K562 (cell line): ENCODE measurements around the gene MICU2. TPM values are rescaled to one million over a fixed set of nuclear protein-coding genes. Genes with fewer than 3 reads are reported as not detected.

ENCODE experiments used
- ATAC-seq: fragments of 200-7000 bp; cut with Tn5 transposase; 3 replicates; pipeline ENCODE4 v1.9.1; 2020; ENCODE audit warnings: moderate library complexity
- BruUV-seq: library from RNA; stranded (reverse); fragments of 400-500 nt; replicated peaks from 2 replicates; lab custom pipeline; 2021; lab: Mats Ljungman, UMichigan
- CTCF ChIA-PET: fragments of 300-600 bp; formaldehyde crosslinking; extraction: SDS; loops from one replicate; lab custom pipeline; 2021; ENCODE audit warnings: low intra/inter-chr PET ratio; lab: Yijun Ruan, JAX
- POLR2A ChIA-PET: fragments of 300-600, 350-650 bp; sonication (Branson Sonifier 250); formaldehyde crosslinking; extraction: SDS; loops from one replicate; lab custom pipeline; 2021; ENCODE audit warnings: antibody characterized with exemption, inconsistent platforms; lab: Yijun Ruan, JAX
- DNase-seq, 4 experiments: peaks; one replicate each; pipeline versions ENCODE4 v3.0.0 to v3.0.0-alpha.2; 2011 to 2018; ENCODE audit warnings: low spot score in 3 of 4, mixed read lengths in 3 of 4; ENCODE audit errors: extremely low read depth in 1 of 4
- FAIRE-seq: peaks from 2 replicates; lab custom pipeline; 2011; peaks lifted over from hg19 to GRCh38; lab: Jason Lieb, UNC
- H2AFZ ChIP-seq: 2 replicates; pipeline ENCODE4 v1.6.0; 2011; ENCODE audit warnings: low read depth, low read length, control low read depth, inconsistent platforms
- H3K27ac ChIP-seq: fragments of 200-600 bp; 3 replicates; pipeline ENCODE4 v1.8.0; 2011; ENCODE audit warnings: low read depth, mild to moderate bottlenecking, control low read depth, inconsistent platforms, low read length, moderate library complexity, mixed read lengths; ENCODE audit errors: extremely low read depth
- H3K27me3 ChIP-seq, 2 experiments: fragments of 300-600 bp in 1 of 2; 2 replicates in 1 of 2; 3 replicates in 1 of 2; pipeline versions ENCODE4 v1.6.0 to v1.8.0; 2011; ENCODE audit warnings: inconsistent platforms in 2 of 2, low read length in 2 of 2, mild to moderate bottlenecking in 1 of 2, mixed read lengths in 1 of 2, moderate library complexity in 1 of 2; ENCODE audit not compliant: control insufficient read depth in 2 of 2, insufficient read depth in 2 of 2
- H3K36me3 ChIP-seq: fragments of 300-600 bp; 3 replicates; pipeline ENCODE4 v1.8.0; 2011; ENCODE audit warnings: mild to moderate bottlenecking, low read length, inconsistent platforms; ENCODE audit not compliant: control insufficient read depth, insufficient read depth
- H3K4me1 ChIP-seq, 2 experiments: fragments of 200-600 bp in 1 of 2; replicated peaks in 1 of 2; 2 replicates in 1 of 2; 3 replicates in 1 of 2; pipeline versions ENCODE4 v1.5.1 to v1.8.0; 2011; ENCODE audit warnings: inconsistent platforms in 2 of 2, low read length in 2 of 2, mild to moderate bottlenecking in 1 of 2, mixed read lengths in 1 of 2, moderate library complexity in 1 of 2; ENCODE audit not compliant: control insufficient read depth in 2 of 2, insufficient read depth in 2 of 2
- H3K4me2 ChIP-seq: 2 replicates; pipeline ENCODE4 v1.6.1; 2011; ENCODE audit warnings: low read length, control low read depth, inconsistent platforms, mixed read lengths; ENCODE audit not compliant: insufficient read depth
- H3K4me3 ChIP-seq: fragments of 200-600 bp; sonication (generic), shearing (Covaris generic); 2 replicates; pipeline ENCODE4 v1.5.1; 2016; ENCODE audit warnings: control low read depth, inconsistent platforms
- H3K79me2 ChIP-seq: fragments of 200-600 bp; 3 replicates; pipeline ENCODE4 v1.8.0; 2011; ENCODE audit warnings: low read length, inconsistent platforms; ENCODE audit not compliant: control insufficient read depth, insufficient read depth
- H3K9ac ChIP-seq, 2 experiments: 2 replicates each; pipeline versions ENCODE4 v1.6.0 to v1.6.1; 2011; ENCODE audit warnings: low read depth in 2 of 2, low read length in 2 of 2, control low read depth in 1 of 2, inconsistent platforms in 1 of 2, mild to moderate bottlenecking in 1 of 2, mixed read lengths in 1 of 2; ENCODE audit not compliant: insufficient read depth in 1 of 2
- H3K9me1 ChIP-seq: one replicate; pipeline ENCODE4 v1.6.0; 2011; ENCODE audit warnings: inconsistent platforms, mild to moderate bottlenecking, low read length, moderate library complexity; ENCODE audit not compliant: control insufficient read depth, insufficient read depth
- H3K9me3 ChIP-seq: replicated peaks from 2 replicates; pipeline ENCODE4 v1.5.1; 2011; ENCODE audit warnings: low read depth, low read length, inconsistent platforms; ENCODE audit not compliant: control insufficient read depth, insufficient read depth
- H4K20me1 ChIP-seq: replicated peaks from 2 replicates; pipeline ENCODE4 v1.6.1; 2011; ENCODE audit warnings: low read length, inconsistent platforms, mixed read lengths; ENCODE audit not compliant: control insufficient read depth, insufficient read depth
- RBM14 ChIP-seq: fragments of 200-400 bp; formaldehyde crosslinking; IDR thresholded peaks from 2 replicates; pipeline ENCODE4 v1.6.1; 2018; ENCODE audit warnings: low read depth, mild to moderate bottlenecking, low read length, moderate library complexity, borderline replicate concordance; ENCODE audit not compliant: insufficient read depth
- ZNF507 ChIP-seq: conservative IDR thresholded peaks from 2 replicates; pipeline ENCODE4 v1.6.1; 2017; ENCODE audit warnings: missing genetic modification characterization, missing compliant biosample characterization
- WGBS: fragments of 100-300 bp; shearing (Covaris generic); methylation state at CpG from one replicate; pipeline ENCODE4 v1.1.6; 2016; ENCODE audit warnings: low coverage, mixed read lengths; ENCODE audit not compliant: insufficient coverage; ENCODE audit errors: missing lambda C conversion rate; 5-methylcytosine and 5-hydroxymethylcytosine counted together
- in situ Hi-C: fragments of 300-500 bp; cut with MboI; formaldehyde crosslinking; loops from 4 replicates; pipeline ENCODE4 v1.15.0; 2018; ENCODE audit warnings: inconsistent platforms, mixed read lengths
- intact Hi-C: fragments of 100-400 bp; cut with micrococcal nuclease; formaldehyde crosslinking; loops from 2 replicates; pipeline ENCODE4 v1.14.2; 2022
- polyA plus RNA-seq, 8 experiments: library from polyadenylated mRNA; depleted of rRNA in 4 of 8; stranded (reverse) in 5 of 8; unstranded in 3 of 8; fragments of >200 nt; fragmentation: Nextera tagmentation in 2 of 8; fragmentation: Illumina TruSeq in 1 of 8; extraction: Ambion mirVana in 2 of 8; extraction: Trizol in 1 of 8; gene quantifications; 2 replicates each; pipeline versions ENCODE4 v1.2.1 to v1.2.3, GENCODE V29; 2011 to 2014; ENCODE audit warnings: inconsistent platforms in 1 of 8, missing spikeins in 1 of 8
- total RNA-seq, 7 experiments: library from RNA; depleted of rRNA in 6 of 7; stranded (reverse); fragments of >200 nt in 6 of 7; fragmentation: Illumina TruSeq in 2 of 7; extraction: Trizol in 2 of 7; gene quantifications; 2 replicates each; pipeline versions ENCODE4 v1.2.1 to v1.2.3, GENCODE V29; 2011 to 2021; ENCODE audit warnings: low replicate concordance in 1 of 7
- TF ChIP-seq, protein P1 (sequence below): fragments of 450-650 bp; formaldehyde crosslinking; IDR thresholded peaks from 2 replicates; pipeline ENCODE4 v1.4.0; 2020; ENCODE audit warnings: mild to moderate bottlenecking, moderate library complexity
- TF ChIP-seq, protein P2 (sequence below): sonication (generic); formaldehyde crosslinking; IDR thresholded peaks from 2 replicates; pipeline ENCODE4 v1.8.1; 2023; ENCODE audit warnings: mild to moderate bottlenecking, missing genetic modification reagents
- TF ChIP-seq, protein P3 (sequence below): fragments of 250-450 bp; sonication (Bioruptor Pico); IDR thresholded peaks from 2 replicates; pipeline ENCODE4 v1.4.0; 2020; ENCODE audit warnings: mild to moderate bottlenecking, moderate library complexity, borderline replicate concordance
- TF ChIP-seq, protein P4 (sequence below): fragments of 250-450 bp; sonication (Bioruptor Pico); IDR thresholded peaks from 2 replicates; pipeline ENCODE4 v1.8.0; 2022; ENCODE audit warnings: inconsistent platforms

MICU2 gene
- total and polyA plus RNA-seq, 9 of the 15 experiments (the other 6 are each of a cell fraction or from before 2014, with no cell fraction given): 9.1 to 41.8 (median 33.4) TPM

DNA sequence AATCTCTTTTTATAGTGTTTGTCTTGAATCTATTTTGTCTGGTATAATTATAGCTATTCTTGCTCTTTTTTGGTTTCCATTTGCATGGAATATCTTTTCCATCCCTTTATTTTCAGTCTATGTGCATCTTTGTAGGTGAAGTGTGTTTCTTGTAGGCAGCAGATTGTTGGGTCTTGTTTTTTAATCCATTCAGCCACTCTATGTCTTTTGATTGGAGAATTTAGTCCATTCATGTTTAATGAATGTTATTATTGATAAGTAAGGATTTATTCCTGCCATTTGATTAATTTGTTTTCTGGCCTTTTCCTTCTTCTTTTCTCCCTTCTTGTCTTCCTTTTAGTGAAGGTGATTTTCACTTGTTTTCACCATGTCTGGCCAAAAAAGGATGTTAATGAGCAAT is 133.2 kb downstream of the MICU2 start:
- H2AFZ ChIP-seq: no peak overlapping the region
- FAIRE-seq (no peak), ATAC-seq (no peak)
- H3K9me3 ChIP-seq: no peaks in the 10 kb centered on the region
- H3K4me1 ChIP-seq: no peaks in the 10 kb centered on the region; a peak in 1 of 5 replicates
- no TSS peak for BruUV-seq
- in situ Hi-C loops: loop anchor here (5.0 kb wide), 1 partner anchor 178 kb away; no protein-coding TSS in a partner anchor
- CTCF ChIA-PET: no interaction called here
- no peaks in the 10 kb centered on the region for H3K79me2 ChIP-seq
- H3K4me2 ChIP-seq: no peak overlapping the region
- no peaks in the 10 kb centered on the region for H4K20me1 ChIP-seq
- TF ChIP-seq RBM14 (no peak), ZNF507 (tag) (peak; percentile 86)
- TF ChIP-seq, protein P1, sequence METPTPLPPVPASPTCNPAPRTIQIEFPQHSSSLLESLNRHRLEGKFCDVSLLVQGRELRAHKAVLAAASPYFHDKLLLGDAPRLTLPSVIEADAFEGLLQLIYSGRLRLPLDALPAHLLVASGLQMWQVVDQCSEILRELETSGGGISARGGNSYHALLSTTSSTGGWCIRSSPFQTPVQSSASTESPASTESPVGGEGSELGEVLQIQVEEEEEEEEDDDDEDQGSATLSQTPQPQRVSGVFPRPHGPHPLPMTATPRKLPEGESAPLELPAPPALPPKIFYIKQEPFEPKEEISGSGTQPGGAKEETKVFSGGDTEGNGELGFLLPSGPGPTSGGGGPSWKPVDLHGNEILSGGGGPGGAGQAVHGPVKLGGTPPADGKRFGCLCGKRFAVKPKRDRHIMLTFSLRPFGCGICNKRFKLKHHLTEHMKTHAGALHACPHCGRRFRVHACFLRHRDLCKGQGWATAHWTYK (CRISPR knock-in tag): no peak
- TF ChIP-seq, all 486 proteins: peak for 1
- DNase-seq: no peak
- Histone ChIP-seq H3K36me3 (no peaks in the 10 kb centered on the region), H3K9ac (no peak overlapping the region), H3K4me3 (no peak overlapping the region), H3K27me3 (no peaks in the 10 kb centered on the region), H3K27ac (no peak overlapping the region), H3K9me1 (no peaks in the 10 kb centered on the region)
- POLR2A ChIA-PET: no interaction called here
- intact Hi-C loops: loop anchor here (10.0 kb wide), 1 partner anchor 366 kb away; no protein-coding TSS in a partner anchor

DNA sequence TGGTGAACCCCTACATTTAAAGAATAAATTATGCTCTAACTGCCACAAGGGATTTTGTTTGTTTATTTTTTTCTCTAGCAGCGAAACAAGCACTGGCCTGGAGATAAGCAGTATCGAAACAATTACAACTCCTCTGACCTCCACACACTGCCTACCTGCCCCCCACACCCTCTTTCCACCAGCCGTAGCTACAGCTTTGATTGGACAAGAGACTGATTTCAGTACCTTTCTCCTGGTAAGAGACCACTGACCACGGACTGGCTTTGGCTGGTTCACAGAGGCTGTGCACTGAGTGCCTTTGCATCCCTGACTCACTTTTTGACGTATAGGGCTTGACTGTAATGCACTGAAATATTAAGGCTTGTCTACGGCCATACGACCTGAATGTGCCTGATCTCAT is 137.4 kb downstream of the MICU2 start:
- no TSS peak for BruUV-seq
- no peak for FAIRE-seq
- no peak for ATAC-seq
- H2AFZ ChIP-seq: no peak overlapping the region
- no peaks in the 10 kb centered on the region for H3K9me1 ChIP-seq
- POLR2A ChIA-PET: no interaction called here
- H3K79me2 ChIP-seq: no peaks in the 10 kb centered on the region
- WGBS: 28% methylated on average over 7 of the region's 7 CpGs
- H3K36me3 ChIP-seq: no peaks in the 10 kb centered on the region
- H4K20me1 ChIP-seq: no peaks in the 10 kb centered on the region
- DNase-seq: no peak
- H3K4me2 ChIP-seq: no peak overlapping the region
- CTCF ChIA-PET: no interaction called here
- no peak overlapping the region for H3K27ac ChIP-seq
- no peaks in the 10 kb centered on the region for H3K27me3 ChIP-seq
- no peaks in the 10 kb centered on the region; a peak in 1 of 5 replicates for H3K4me1 ChIP-seq
- H3K9ac ChIP-seq: no peak overlapping the region
- in situ Hi-C loops: no loop called here
- H3K9me3 ChIP-seq: no peaks in the 10 kb centered on the region
- H3K4me3 ChIP-seq: no peak overlapping the region
- intact Hi-C loops: no loop called here
- TF ChIP-seq, protein P2, sequence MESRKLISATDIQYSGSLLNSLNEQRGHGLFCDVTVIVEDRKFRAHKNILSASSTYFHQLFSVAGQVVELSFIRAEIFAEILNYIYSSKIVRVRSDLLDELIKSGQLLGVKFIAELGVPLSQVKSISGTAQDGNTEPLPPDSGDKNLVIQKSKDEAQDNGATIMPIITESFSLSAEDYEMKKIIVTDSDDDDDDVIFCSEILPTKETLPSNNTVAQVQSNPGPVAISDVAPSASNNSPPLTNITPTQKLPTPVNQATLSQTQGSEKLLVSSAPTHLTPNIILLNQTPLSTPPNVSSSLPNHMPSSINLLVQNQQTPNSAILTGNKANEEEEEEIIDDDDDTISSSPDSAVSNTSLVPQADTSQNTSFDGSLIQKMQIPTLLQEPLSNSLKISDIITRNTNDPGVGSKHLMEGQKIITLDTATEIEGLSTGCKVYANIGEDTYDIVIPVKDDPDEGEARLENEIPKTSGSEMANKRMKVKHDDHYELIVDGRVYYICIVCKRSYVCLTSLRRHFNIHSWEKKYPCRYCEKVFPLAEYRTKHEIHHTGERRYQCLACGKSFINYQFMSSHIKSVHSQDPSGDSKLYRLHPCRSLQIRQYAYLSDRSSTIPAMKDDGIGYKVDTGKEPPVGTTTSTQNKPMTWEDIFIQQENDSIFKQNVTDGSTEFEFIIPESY (CRISPR knock-in tag): no peak
- TF ChIP-seq, protein P3, sequence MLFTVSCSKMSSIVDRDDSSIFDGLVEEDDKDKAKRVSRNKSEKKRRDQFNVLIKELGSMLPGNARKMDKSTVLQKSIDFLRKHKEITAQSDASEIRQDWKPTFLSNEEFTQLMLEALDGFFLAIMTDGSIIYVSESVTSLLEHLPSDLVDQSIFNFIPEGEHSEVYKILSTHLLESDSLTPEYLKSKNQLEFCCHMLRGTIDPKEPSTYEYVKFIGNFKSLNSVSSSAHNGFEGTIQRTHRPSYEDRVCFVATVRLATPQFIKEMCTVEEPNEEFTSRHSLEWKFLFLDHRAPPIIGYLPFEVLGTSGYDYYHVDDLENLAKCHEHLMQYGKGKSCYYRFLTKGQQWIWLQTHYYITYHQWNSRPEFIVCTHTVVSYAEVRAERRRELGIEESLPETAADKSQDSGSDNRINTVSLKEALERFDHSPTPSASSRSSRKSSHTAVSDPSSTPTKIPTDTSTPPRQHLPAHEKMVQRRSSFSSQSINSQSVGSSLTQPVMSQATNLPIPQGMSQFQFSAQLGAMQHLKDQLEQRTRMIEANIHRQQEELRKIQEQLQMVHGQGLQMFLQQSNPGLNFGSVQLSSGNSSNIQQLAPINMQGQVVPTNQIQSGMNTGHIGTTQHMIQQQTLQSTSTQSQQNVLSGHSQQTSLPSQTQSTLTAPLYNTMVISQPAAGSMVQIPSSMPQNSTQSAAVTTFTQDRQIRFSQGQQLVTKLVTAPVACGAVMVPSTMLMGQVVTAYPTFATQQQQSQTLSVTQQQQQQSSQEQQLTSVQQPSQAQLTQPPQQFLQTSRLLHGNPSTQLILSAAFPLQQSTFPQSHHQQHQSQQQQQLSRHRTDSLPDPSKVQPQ (CRISPR knock-in tag): no peak
- TF ChIP-seq, protein P4, sequence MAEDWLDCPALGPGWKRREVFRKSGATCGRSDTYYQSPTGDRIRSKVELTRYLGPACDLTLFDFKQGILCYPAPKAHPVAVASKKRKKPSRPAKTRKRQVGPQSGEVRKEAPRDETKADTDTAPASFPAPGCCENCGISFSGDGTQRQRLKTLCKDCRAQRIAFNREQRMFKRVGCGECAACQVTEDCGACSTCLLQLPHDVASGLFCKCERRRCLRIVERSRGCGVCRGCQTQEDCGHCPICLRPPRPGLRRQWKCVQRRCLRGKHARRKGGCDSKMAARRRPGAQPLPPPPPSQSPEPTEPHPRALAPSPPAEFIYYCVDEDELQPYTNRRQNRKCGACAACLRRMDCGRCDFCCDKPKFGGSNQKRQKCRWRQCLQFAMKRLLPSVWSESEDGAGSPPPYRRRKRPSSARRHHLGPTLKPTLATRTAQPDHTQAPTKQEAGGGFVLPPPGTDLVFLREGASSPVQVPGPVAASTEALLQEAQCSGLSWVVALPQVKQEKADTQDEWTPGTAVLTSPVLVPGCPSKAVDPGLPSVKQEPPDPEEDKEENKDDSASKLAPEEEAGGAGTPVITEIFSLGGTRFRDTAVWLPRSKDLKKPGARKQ (CRISPR knock-in tag): no peak
